Mesothelial cell of epicardium (in vitro differentiated cells): ENCODE results near the gene FFAR1. TPM values are rescaled to one million over a fixed set of nuclear protein-coding genes. Genes with fewer than 3 reads are reported as not detected.

Experiments
- DNase-seq, 2 experiments: peaks; one replicate each; pipeline ENCODE4 v3.0.0; 2021; ENCODE audit warnings: low spot score in 2 of 2; ENCODE audit not compliant: unreplicated experiment in 2 of 2
- H3K27ac Mint-ChIP-seq: 2 replicates; pipeline ENCODE4 v1.8.0; 2021; ENCODE audit warnings: mixed read lengths
- H3K27me3 Mint-ChIP-seq: 2 replicates; pipeline ENCODE4 v1.8.0; 2021; ENCODE audit warnings: low read depth, mixed read lengths
- H3K36me3 Mint-ChIP-seq: 2 replicates; pipeline ENCODE4 v1.8.0; 2021; ENCODE audit warnings: mixed read lengths
- H3K4me1 Mint-ChIP-seq: 2 replicates; pipeline ENCODE4 v1.8.0; 2021; ENCODE audit warnings: mixed read lengths
- H3K4me3 Mint-ChIP-seq: 2 replicates; pipeline ENCODE4 v1.8.0; 2021; ENCODE audit warnings: mild to moderate bottlenecking, moderate library complexity, mixed read lengths
- H3K9me3 Mint-ChIP-seq: 2 replicates; pipeline ENCODE4 v1.8.0; 2021; ENCODE audit warnings: mixed read lengths
- total RNA-seq: library from RNA; stranded (reverse); gene quantifications from 3 replicates; pipeline ENCODE4 v1.2.1, GENCODE V29; 2021
- TF ChIP-seq, protein P1 (sequence below): fragments of 200-600 bp; sonication (generic); IDR thresholded peaks from one replicate; pipeline ENCODE4 v1.5.0; 2021; ENCODE audit warnings: antibody characterized with exemption; ENCODE audit not compliant: unreplicated experiment

FFAR1 gene
- total RNA-seq, 1 donor from 2014 or later, result 0.96 TPM

DNA sequence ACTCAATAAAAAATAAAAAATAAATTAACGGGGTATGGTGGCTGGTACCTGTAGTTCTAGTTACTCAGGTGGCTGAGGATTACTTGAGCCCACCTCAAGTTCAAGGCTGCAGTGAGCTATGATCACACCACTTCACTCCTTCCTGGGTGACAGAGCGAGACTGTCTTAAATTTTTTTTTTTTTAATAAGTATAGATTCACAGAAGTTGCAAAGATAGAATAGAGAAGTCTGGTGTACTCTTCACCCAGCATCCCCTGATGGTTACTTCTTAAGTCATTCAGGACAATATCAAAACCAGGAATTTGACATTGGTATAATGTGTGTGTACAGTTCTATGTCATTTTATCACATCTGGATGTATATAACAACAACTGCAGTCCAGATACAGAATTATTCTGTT is 26.4 kb upstream of the FFAR1 start:
- Mint-ChIP-seq H3K27ac (no peak overlapping the region), H3K36me3 (peaks cover 7% of the 10 kb centered on the region), H3K4me1 (peaks cover 23% of the 10 kb centered on the region), H3K9me3 (peaks cover 7% of the 10 kb centered on the region), H3K27me3 (no peaks in the 10 kb centered on the region), H3K4me3 (no peak overlapping the region)
- no peak for DNase-seq
- TF ChIP-seq, protein P1, sequence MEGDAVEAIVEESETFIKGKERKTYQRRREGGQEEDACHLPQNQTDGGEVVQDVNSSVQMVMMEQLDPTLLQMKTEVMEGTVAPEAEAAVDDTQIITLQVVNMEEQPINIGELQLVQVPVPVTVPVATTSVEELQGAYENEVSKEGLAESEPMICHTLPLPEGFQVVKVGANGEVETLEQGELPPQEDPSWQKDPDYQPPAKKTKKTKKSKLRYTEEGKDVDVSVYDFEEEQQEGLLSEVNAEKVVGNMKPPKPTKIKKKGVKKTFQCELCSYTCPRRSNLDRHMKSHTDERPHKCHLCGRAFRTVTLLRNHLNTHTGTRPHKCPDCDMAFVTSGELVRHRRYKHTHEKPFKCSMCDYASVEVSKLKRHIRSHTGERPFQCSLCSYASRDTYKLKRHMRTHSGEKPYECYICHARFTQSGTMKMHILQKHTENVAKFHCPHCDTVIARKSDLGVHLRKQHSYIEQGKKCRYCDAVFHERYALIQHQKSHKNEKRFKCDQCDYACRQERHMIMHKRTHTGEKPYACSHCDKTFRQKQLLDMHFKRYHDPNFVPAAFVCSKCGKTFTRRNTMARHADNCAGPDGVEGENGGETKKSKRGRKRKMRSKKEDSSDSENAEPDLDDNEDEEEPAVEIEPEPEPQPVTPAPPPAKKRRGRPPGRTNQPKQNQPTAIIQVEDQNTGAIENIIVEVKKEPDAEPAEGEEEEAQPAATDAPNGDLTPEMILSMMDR, result no peak

DNA sequence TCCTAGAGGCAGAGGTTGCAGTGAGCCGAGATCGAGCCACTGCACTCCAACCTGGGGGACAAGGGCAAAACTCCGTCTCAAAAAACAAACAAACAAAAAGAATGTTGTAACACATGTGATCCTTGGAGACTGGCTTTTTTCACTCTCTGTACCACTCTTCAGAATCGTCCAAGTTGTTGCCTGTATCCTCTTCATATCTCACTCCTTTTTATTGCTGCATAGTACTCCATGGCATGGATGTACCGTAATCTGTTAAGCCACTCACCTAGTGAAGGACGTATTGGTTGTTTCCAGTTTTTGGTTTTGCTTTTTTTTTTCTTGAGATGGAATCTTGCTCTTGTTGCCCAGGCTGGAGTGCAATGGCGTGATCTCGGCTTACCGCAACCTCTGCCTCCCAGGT is 25.7 kb upstream of the FFAR1 start:
- Mint-ChIP-seq H3K36me3 (peaks cover 7% of the 10 kb centered on the region), H3K27me3 (no peaks in the 10 kb centered on the region), H3K9me3 (peaks cover 7% of the 10 kb centered on the region), H3K27ac (no peak overlapping the region), H3K4me1 (peaks cover 18% of the 10 kb centered on the region), H3K4me3 (no peak overlapping the region)
- DNase-seq, result no peak
- TF ChIP-seq, protein P1, result no peak

DNA sequence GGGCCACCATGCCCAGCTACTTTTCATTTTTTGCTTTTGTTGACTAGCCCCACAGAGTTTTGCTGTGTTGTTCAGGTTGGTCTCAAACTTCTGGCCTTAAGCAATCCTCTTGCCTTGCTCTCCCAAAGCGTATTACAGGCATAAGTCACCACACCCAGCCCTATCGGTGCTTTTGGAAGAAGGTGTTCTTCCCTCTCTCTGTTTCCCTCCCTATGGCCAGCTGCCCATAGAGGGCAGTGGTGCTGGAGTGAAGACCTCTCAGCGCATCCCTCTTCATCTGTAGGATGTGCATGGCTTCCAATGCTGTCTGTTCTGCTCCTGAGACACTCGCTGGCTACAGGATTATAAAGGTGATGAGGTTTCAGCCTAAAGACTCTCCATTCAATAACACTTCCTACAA is 20.1 kb upstream of the FFAR1 start:
- TF ChIP-seq, protein P1, result no peak

DNA sequence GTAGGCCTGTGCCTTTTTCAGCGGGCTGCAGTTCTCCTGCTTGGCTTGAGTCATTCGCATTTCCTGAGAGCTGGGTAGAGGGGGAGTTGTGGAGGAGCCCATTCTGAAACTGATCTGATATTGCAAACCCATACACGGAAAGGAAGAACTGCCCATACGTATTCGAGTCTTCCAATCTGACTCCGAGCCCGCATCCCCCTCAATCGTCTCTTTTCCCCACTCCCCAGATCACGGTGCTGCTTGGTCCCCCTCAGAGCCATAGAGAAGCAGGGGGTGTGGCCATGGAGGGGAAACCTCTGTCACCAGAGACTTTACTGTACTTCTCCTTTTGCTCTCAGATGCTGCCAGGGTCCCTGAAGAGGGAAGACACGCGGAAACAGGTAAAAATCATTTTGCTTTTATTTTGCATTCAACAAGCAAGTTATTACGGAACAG is 18.8 kb upstream of the FFAR1 start, which contains the start of gene CD22:
Gene CD22, plus strand, starts transcription at position 337 of the 435 bp plus-strand sequence. CDS start 2,854 bp downstream, outside the sequence.
- Mint-ChIP-seq H3K9me3 (no peaks in the 10 kb centered on the region), H3K4me3 (no peak within 1 kb of the TSS), H3K4me1 (no peaks in the 10 kb centered on the region), H3K27ac (no peak within 1 kb of the TSS), H3K27me3 (no peaks in the 10 kb centered on the region), H3K36me3 (peaks cover 10% of the 10 kb centered on the region)
- no peak for DNase-seq
- TF ChIP-seq, protein P1, result no peak

More for the DNA sequence above, 20.1 kb upstream of the FFAR1 start:
- no peaks in the 10 kb centered on the region for H3K9me3 Mint-ChIP-seq
- peaks cover 6% of the 10 kb centered on the region for H3K36me3 Mint-ChIP-seq
- no peak overlapping the region for H3K4me3 Mint-ChIP-seq
- H3K27me3 Mint-ChIP-seq, result no peaks in the 10 kb centered on the region
- no peaks in the 10 kb centered on the region for H3K4me1 Mint-ChIP-seq
- no peak for DNase-seq
- H3K27ac Mint-ChIP-seq, result no peak overlapping the region

DNA sequence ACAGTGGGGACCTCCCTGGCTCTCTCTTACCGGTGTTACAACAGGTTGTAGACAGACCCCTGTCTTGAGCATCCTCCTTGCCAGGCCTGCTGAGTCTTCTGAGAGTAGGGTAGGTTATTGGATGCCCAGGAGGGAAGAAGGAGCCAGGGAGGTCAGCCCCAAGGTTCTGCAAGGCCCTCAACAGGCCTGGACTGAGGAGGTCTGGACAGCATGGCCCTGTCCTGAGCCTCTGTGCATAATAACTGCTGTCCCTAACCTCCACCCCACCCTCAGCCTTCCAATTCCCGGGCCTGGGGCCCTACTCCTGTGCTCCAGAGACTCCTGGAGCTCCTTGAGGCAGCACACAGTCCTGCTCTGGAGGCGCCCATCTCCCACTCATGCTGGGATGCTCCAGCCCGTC is 18.4 kb upstream of the FFAR1 start:
- Mint-ChIP-seq H3K36me3 (peaks cover 10% of the 10 kb centered on the region), H3K4me3 (no peak overlapping the region), H3K9me3 (no peaks in the 10 kb centered on the region), H3K27me3 (no peaks in the 10 kb centered on the region), H3K27ac (no peak overlapping the region), H3K4me1 (no peaks in the 10 kb centered on the region)
- no peak for DNase-seq
- TF ChIP-seq, protein P1, result no peak

DNA sequence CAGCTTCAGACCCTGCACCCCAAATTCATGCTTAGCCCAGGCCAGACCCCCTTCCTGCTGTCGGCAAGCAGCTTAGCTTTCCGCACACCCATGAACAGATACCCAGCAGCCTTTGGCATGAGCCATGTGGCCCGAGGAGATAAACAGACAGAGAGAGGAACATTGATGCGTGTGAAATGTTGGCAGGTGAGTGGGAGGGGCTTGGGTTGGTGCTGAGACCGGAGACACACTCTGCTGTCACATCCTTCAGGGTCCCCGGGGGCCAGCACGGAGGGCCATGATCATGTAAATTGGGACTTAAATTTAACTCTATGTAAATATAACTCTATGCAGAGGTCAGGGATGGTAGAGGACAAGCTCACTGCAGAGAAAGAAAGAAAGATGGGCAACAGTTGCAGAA is 17.2 kb upstream of the FFAR1 start:
- Mint-ChIP-seq H3K27me3 (no peaks in the 10 kb centered on the region), H3K27ac (no peak overlapping the region), H3K9me3 (no peaks in the 10 kb centered on the region), H3K4me1 (no peaks in the 10 kb centered on the region), H3K4me3 (no peak overlapping the region), H3K36me3 (peaks cover 10% of the 10 kb centered on the region)
- TF ChIP-seq, protein P1, result no peak
- no peak for DNase-seq
